Thymus (tissue), 11 donors: ENCODE results near the gene FZD4. TPM values are rescaled to one million over a fixed set of nuclear protein-coding genes. Genes with fewer than 3 reads are reported as not detected.
"Not testable (repeated sequence)": the region's sequence is repeated elsewhere in the genome, so short reads cannot be mapped to it uniquely, and the experiment has no call there.

Experiments used
- DNase-seq, 9 donors: peaks; one replicate each; pipeline ENCODE4 v3.0.0-alpha.2; 2013; ENCODE audit warnings: low spot score in 9 of 9, low read depth in 6 of 9, missing footprints in 1 of 9
- H3K27ac ChIP-seq, 2 donors: one replicate each; pipeline ENCODE4 v1.5.1; 2013; ENCODE audit warnings: control low read depth in 1 of 2, low read depth in 1 of 2, low read length in 1 of 2, mild to moderate bottlenecking in 1 of 2, moderate library complexity in 1 of 2
- H3K27me3 ChIP-seq, 2 donors: one replicate each; pipeline ENCODE4 v1.5.1; 2013; ENCODE audit warnings: low read length in 1 of 2; ENCODE audit not compliant: control insufficient read depth in 2 of 2, insufficient read depth in 1 of 2
- H3K36me3 ChIP-seq, 2 donors: one replicate each; pipeline ENCODE4 v1.5.1; 2013; ENCODE audit warnings: low read length in 1 of 2, mild to moderate bottlenecking in 1 of 2, moderate library complexity in 1 of 2; ENCODE audit not compliant: control insufficient read depth in 2 of 2, insufficient read depth in 2 of 2
- H3K4me1 ChIP-seq, 2 donors: one replicate each; pipeline ENCODE4 v1.5.1; 2013; ENCODE audit warnings: low read length in 2 of 2; ENCODE audit not compliant: control insufficient read depth in 2 of 2, insufficient read depth in 2 of 2
- H3K4me3 ChIP-seq, 2 donors: one replicate each; pipeline ENCODE4 v1.5.1; 2013; ENCODE audit warnings: low read length in 2 of 2, control low read depth in 1 of 2, mild to moderate bottlenecking in 1 of 2
- H3K9me3 ChIP-seq, 2 donors: one replicate each; pipeline ENCODE4 v1.5.1; 2013; ENCODE audit warnings: low read length in 1 of 2, mild to moderate bottlenecking in 1 of 2; ENCODE audit not compliant: control insufficient read depth in 2 of 2, insufficient read depth in 1 of 2
- WGBS: extraction: QIAGEN DNeasy Blood & Tissue Kit; methylation state at CpG from one replicate; pipeline ENCODE4 v1.1.7; 2013; 5-methylcytosine and 5-hydroxymethylcytosine counted together
- polyA plus RNA-seq: library from polyadenylated mRNA; stranded (reverse); fragments of 200-250 nt; gene quantifications from one replicate; pipeline ENCODE4 v1.2.3, GENCODE V29; 2013
- total RNA-seq: library from RNA; stranded (reverse); fragments of 120-200 nt; gene quantifications from one replicate; pipeline ENCODE4 v1.2.4, GENCODE V29; 2013
- donor health status: healthy.

Gene FZD4
- total and polyA plus RNA-seq, 2 donors: 3.4 to 5.9 TPM

- 80% methylated on average over 7 of the region's 7 CpGs for WGBS
- Histone ChIP-seq H3K27me3 (no peaks in the 10 kb centered on the region), H3K27ac (no peak overlapping the region), H3K36me3 (no peaks in the 10 kb centered on the region), H3K4me3 (no peak overlapping the region), H3K4me1 (no peaks in the 10 kb centered on the region), H3K9me3 (no peaks in the 10 kb centered on the region)
- peak in 4 of 9 donors; percentile 5 to 52 (median 15) for DNase-seq
These were observed 35.5 kb downstream of the FZD4 start for GRCh38 chr11:86919557-86920210.

GRCh38 chr11:86918973-86919372 is 36.2 kb downstream of the FZD4 start:
- no peak overlapping the region for H3K27ac ChIP-seq
- no peak overlapping the region for H3K4me3 ChIP-seq
- WGBS: 87% methylated on average over 7 of the region's 7 CpGs
- H3K27me3 ChIP-seq: no peaks in the 10 kb centered on the region
- H3K4me1 ChIP-seq: no peaks in the 10 kb centered on the region
- no peak for DNase-seq
- no peaks in the 10 kb centered on the region for H3K9me3 ChIP-seq
- no peaks in the 10 kb centered on the region for H3K36me3 ChIP-seq

- Histone ChIP-seq H3K27ac (no peak overlapping the region), H3K4me1 (no peaks in the 10 kb centered on the region), H3K4me3 (no peak overlapping the region), H3K27me3 (no peaks in the 10 kb centered on the region), H3K9me3 (no peaks in the 10 kb centered on the region), H3K36me3 (no peaks in the 10 kb centered on the region)
- no peak for DNase-seq
- 94% methylated on average over 2 of the region's 2 CpGs for WGBS
These were observed 36.7 kb downstream of the FZD4 start for GRCh38 chr11:86918496-86918895.

GRCh38 chr11:86917589-86917988 is 37.6 kb downstream of the FZD4 start:
- no peaks in the 10 kb centered on the region for H3K27me3 ChIP-seq
- H3K4me1 ChIP-seq: no peaks in the 10 kb centered on the region
- no peak overlapping the region for H3K27ac ChIP-seq
- 97% methylated on average over 2 of the region's 2 CpGs for WGBS
- no peak overlapping the region for H3K4me3 ChIP-seq
- no peak for DNase-seq
- no peaks in the 10 kb centered on the region for H3K36me3 ChIP-seq
- H3K9me3 ChIP-seq: no peaks in the 10 kb centered on the region

GRCh38 chr11:86916330-86916729 is 38.9 kb downstream of the FZD4 start:
- no peak for DNase-seq
- no peaks in the 10 kb centered on the region for H3K9me3 ChIP-seq
- no peaks in the 10 kb centered on the region for H3K27me3 ChIP-seq
- 46% methylated on average over 1 of the region's 1 CpG for WGBS
- H3K4me1 ChIP-seq: no peaks in the 10 kb centered on the region
- no peaks in the 10 kb centered on the region for H3K36me3 ChIP-seq
- peak overlapping the region in 1 of 2 donors; percentile 47 for H3K27ac ChIP-seq
- no peak overlapping the region for H3K4me3 ChIP-seq

GRCh38 chr11:86915850-86916249 is 39.3 kb downstream of the FZD4 start:
- not testable (repeated sequence) for H3K4me1 ChIP-seq, H3K36me3 ChIP-seq, H3K27ac ChIP-seq, H3K9me3 ChIP-seq, H3K27me3 ChIP-seq, H3K4me3 ChIP-seq, DNase-seq
- 4% methylated on average over 1 of the region's 1 CpG for WGBS

- no peak for DNase-seq
- Histone ChIP-seq H3K4me3 (no peak overlapping the region), H3K27ac (no peak overlapping the region), H3K27me3 (no peaks in the 10 kb centered on the region), H3K36me3 (no peaks in the 10 kb centered on the region), H3K9me3 (no peaks in the 10 kb centered on the region), H3K4me1 (no peaks in the 10 kb centered on the region)
- 93% methylated on average over 6 of the region's 6 CpGs for WGBS
These were observed 40.2 kb downstream of the FZD4 start for GRCh38 chr11:86914865-86915519.

- whole genome bisulfite sequencing: 0% methylated on average over 1 of the region's 1 CpG
- no peaks in the 10 kb centered on the region for H3K4me1 ChIP-seq
- no peak for DNase-seq
- H3K27me3 ChIP-seq: no peaks in the 10 kb centered on the region
- H3K4me3 ChIP-seq: no peak overlapping the region
- no peaks in the 10 kb centered on the region for H3K9me3 ChIP-seq
- H3K27ac ChIP-seq: no peak overlapping the region
- no peaks in the 10 kb centered on the region for H3K36me3 ChIP-seq
These were observed 43.0 kb downstream of the FZD4 start for GRCh38 chr11:86912238-86912637.

GRCh38 chr11:86910592-86910991 is 44.6 kb downstream of the FZD4 start:
- no peak for DNase-seq
- Histone ChIP-seq H3K36me3 (no peaks in the 10 kb centered on the region), H3K4me3 (no peak overlapping the region), H3K4me1 (no peaks in the 10 kb centered on the region), H3K27me3 (no peaks in the 10 kb centered on the region), H3K9me3 (no peaks in the 10 kb centered on the region), H3K27ac (no peak overlapping the region)
- 94% methylated on average over 3 of the region's 3 CpGs for WGBS
